K562 (cell line): ENCODE measurements around the gene C2orf72.

Experiments
- BCL6 ChIP-seq: fragments of 250-450 bp; sonication (Bioruptor Pico); IDR thresholded peaks from 2 replicates; pipeline ENCODE4 v1.4.0; 2020
- FOS ChIP-seq: IDR thresholded peaks from 3 replicates; pipeline ENCODE4 v1.6.1; 2011; ENCODE audit not compliant: insufficient read length; ENCODE audit errors: extremely low read depth
- GATAD2B ChIP-seq: fragments of 450-650 bp; IDR thresholded peaks from 2 replicates; pipeline ENCODE4 v1.6.1; 2017; ENCODE audit warnings: mild to moderate bottlenecking, borderline replicate concordance
- PKNOX1 ChIP-seq: fragments of 450-650 bp; IDR thresholded peaks from 2 replicates; pipeline ENCODE4 v1.6.1; 2016
- POLR2A ChIP-seq: fragments of 450-650 bp; conservative IDR thresholded peaks from 2 replicates; pipeline ENCODE4 v1.6.1; 2016
- SLC30A9 ChIP-seq: fragments of 250-450 bp; sonication (Bioruptor Pico); IDR thresholded peaks from 2 replicates; pipeline ENCODE4 v1.8.0; 2022; ENCODE audit warnings: mild to moderate bottlenecking, moderate library complexity
- ZNF699 ChIP-seq: fragments of 250-450 bp; sonication (Bioruptor Pico); IDR thresholded peaks from 2 replicates; pipeline ENCODE4 v1.8.0; 2021; ENCODE audit warnings: mild to moderate bottlenecking, moderate library complexity; ENCODE audit not compliant: insufficient replicate concordance

DNA sequence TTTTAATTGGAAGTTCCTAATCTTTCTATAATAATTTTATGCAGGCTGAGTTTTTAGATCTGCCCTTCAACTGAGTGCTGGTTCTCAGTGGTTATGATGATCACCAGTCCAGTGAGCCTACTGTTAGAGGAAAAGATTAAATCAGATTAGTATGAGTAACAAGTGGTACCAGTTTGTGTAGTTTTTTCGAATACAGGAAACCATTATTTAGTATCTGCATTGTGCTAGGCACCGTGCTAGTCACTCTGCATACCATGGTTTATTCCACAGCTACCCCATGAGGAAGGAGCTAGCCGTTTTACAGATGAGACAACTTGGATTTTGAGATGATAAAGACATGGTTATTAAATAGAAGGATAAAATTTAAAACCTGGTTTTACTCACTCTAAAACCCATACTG lies 25.5 kb downstream of the C2orf72 start:
- no peak for TF ChIP-seq GATAD2B
- TF ChIP-seq PKNOX1 = no peak
- TF ChIP-seq SLC30A9 (CRISPR knock-in tag) = no peak
- TF ChIP-seq BCL6 = no peak
- TF ChIP-seq ZNF699 = no peak
- TF ChIP-seq FOS = no peak
- TF ChIP-seq POLR2A = no peak
